Lung (tissue), 12 donors: Measurements from ENCODE around the gene HOXC9. TPM values are rescaled to one million over a fixed set of nuclear protein-coding genes. Genes with fewer than 3 reads are reported as not detected.

Experiments used
- ATAC-seq: fragments of 200-7000 bp; cut with Tn5 transposase; one replicate; pipeline ENCODE4 v1.9.1; 2020; ENCODE audit warnings: moderate number of reproducible peaks; ENCODE audit not compliant: insufficient read depth, low FRiP score
- DNase-seq, 3 donors: peaks; one replicate each; pipeline ENCODE4 v3.0.0-alpha.2; 2013 to 2017
- H3K27ac ChIP-seq, 2 donors: one replicate each; pipeline ENCODE4 v1.5.1; 2013; ENCODE audit warnings: mild to moderate bottlenecking in 2 of 2, moderate library complexity in 2 of 2, control low read depth in 1 of 2, inconsistent platforms in 1 of 2, low read depth in 1 of 2, low read length in 1 of 2
- H3K27me3 ChIP-seq, 3 donors: one replicate each; pipeline ENCODE4 v1.5.1; 2013; ENCODE audit warnings: low read length in 2 of 3; ENCODE audit not compliant: control insufficient read depth in 3 of 3, insufficient read depth in 3 of 3
- H3K36me3 ChIP-seq, 4 donors: one replicate each; pipeline ENCODE4 v1.5.1; 2013; ENCODE audit warnings: low read length in 4 of 4, mild to moderate bottlenecking in 1 of 4, moderate library complexity in 1 of 4; ENCODE audit not compliant: control insufficient read depth in 4 of 4, insufficient read depth in 4 of 4
- H3K4me1 ChIP-seq, 5 donors: one replicate each; pipeline ENCODE4 v1.5.1; 2013; ENCODE audit warnings: low read length in 5 of 5, mild to moderate bottlenecking in 2 of 5, moderate library complexity in 1 of 5; ENCODE audit not compliant: control insufficient read depth in 5 of 5, insufficient read depth in 5 of 5
- H3K4me3 ChIP-seq: one replicate; pipeline ENCODE4 v1.5.1; 2013; ENCODE audit warnings: mild to moderate bottlenecking, control low read depth, moderate library complexity
- H3K9ac ChIP-seq, 2 donors: one replicate each; pipeline ENCODE4 v1.5.1; 2013; ENCODE audit warnings: low read length in 2 of 2, control low read depth in 1 of 2; ENCODE audit not compliant: insufficient read depth in 1 of 2
- H3K9me3 ChIP-seq, 4 donors: one replicate each; pipeline ENCODE4 v1.5.1; 2013; ENCODE audit warnings: low read length in 3 of 4, mild to moderate bottlenecking in 1 of 4, moderate library complexity in 1 of 4; ENCODE audit not compliant: control insufficient read depth in 4 of 4, insufficient read depth in 3 of 4
- CTCF ChIP-seq: IDR thresholded peaks from 2 replicates; pipeline ENCODE4 v1.5.1; 2012; ENCODE audit warnings: mild to moderate bottlenecking; ENCODE audit errors: control extremely low read depth, extremely low read depth
- WGBS, 2 donors: extraction: QIAGEN DNeasy Blood & Tissue Kit; methylation state at CpG; one replicate each; pipeline ENCODE4 v1.1.7; 2013; 5-methylcytosine and 5-hydroxymethylcytosine counted together
- polyA plus RNA-seq, 2 donors: library from polyadenylated mRNA; stranded (reverse); fragments of 200-250 nt; gene quantifications; one replicate each; pipeline ENCODE4 v1.2.1, GENCODE V29; 2013
- total RNA-seq, 2 donors: library from RNA; depleted of rRNA in 1 of 2; stranded (reverse); fragments of >200 nt in 1 of 2; gene quantifications; one replicate each; pipeline ENCODE4 v1.2.1, GENCODE V29; 2014 to 2021
- donor health status: control.
- donor health status: control.
- donor health status: Bipolar disorder and iron deficiency.
- donor health status: healthy.
- donor health status: DM: yes; HTN: yes; CAD: no.

The HOXC9 gene
- total and polyA plus RNA-seq, 4 donors, result 0.08 to 0.18 TPM; not detected in 2

GRCh38 chr12:53988541-53989226 lies 11.3 kb upstream of the HOXC9 start:
- no peak for TF ChIP-seq CTCF
- no peak for ATAC-seq
- Histone ChIP-seq H3K9me3 (peaks cover 0 to 15% (median 0%) of the 10 kb centered on the region in 4 donors), H3K4me3 (no peak overlapping the region), H3K27me3 (peaks cover 24 to 98% (median 90%) of the 10 kb centered on the region in 3 donors), H3K36me3 (no peaks in the 10 kb centered on the region), H3K9ac (no peak overlapping the region), H3K4me1 (peaks cover 0 to 17% (median 10%) of the 10 kb centered on the region in 5 donors), H3K27ac (no peak overlapping the region)
- DNase-seq, result no peak
- 4 to 6% methylated on average over 5 of the region's 5 CpGs for WGBS, 2 donors

- H3K27me3 ChIP-seq, result peaks cover 24 to 98% (median 91%) of the 10 kb centered on the region in 3 donors
- peak; percentile 13 for TF ChIP-seq CTCF
- H3K9me3 ChIP-seq, result peaks cover 0 to 15% (median 0%) of the 10 kb centered on the region in 4 donors
- peaks cover 0 to 15% (median 11%) of the 10 kb centered on the region in 5 donors for H3K4me1 ChIP-seq
- no peaks in the 10 kb centered on the region for H3K36me3 ChIP-seq
- DNase-seq, result peak in 2 of 3 donors; percentile 63 to 67
- no peak overlapping the region for H3K27ac ChIP-seq
- no peak overlapping the region for H3K4me3 ChIP-seq
- WGBS, 2 donors, result 4 to 5% methylated on average over 28 of the region's 28 CpGs
- no peak overlapping the region for H3K9ac ChIP-seq
- ATAC-seq, result no peak
These were observed 10.5 kb upstream of the HOXC9 start for GRCh38 chr12:53989227-53990113.

- ATAC-seq, result no peak
- Histone ChIP-seq H3K9me3 (peaks cover 0 to 12% (median 0%) of the 10 kb centered on the region in 4 donors), H3K9ac (no peak overlapping the region), H3K4me1 (peaks cover 0 to 18% (median 4%) of the 10 kb centered on the region in 5 donors), H3K36me3 (no peaks in the 10 kb centered on the region), H3K4me3 (no peak overlapping the region), H3K27me3 (peaks cover 20 to 100% (median 92%) of the 10 kb centered on the region in 3 donors), H3K27ac (no peak overlapping the region)
- TF ChIP-seq CTCF, result no peak
- DNase-seq, result no peak
- 8 to 11% methylated on average over 26 to 27 of the region's 27 CpGs for WGBS, 2 donors
These were observed 9.5 kb upstream of the HOXC9 start for GRCh38 chr12:53990311-53991076.
